ENCODE results near the gene CLDN5. TPM values are rescaled to one million over a fixed set of nuclear protein-coding genes. Genes with fewer than 3 reads are reported as not detected.
A peak's percentile ranks its signal among the peaks of the same experiment; 100 is the strongest.

The CLDN5 gene
- total and polyA plus RNA-seq, 8 donors = 13.1 to 67.7 (median 45.2) TPM

GRCh38 chr22:19499880-19500242 lies 24.3 kb downstream of the CLDN5 start:
- Histone ChIP-seq H3K4me3 (no peak overlapping the region), H3K9me3 (no peaks in the 10 kb centered on the region), H3K27me3 (no peaks in the 10 kb centered on the region), H3K36me3 (no peaks in the 10 kb centered on the region), H3K4me1 (no peaks in the 10 kb centered on the region), H3K27ac (no peak overlapping the region)
- WGBS, 5 donors = 94 to 99% (median 95%) methylated on average over 4 of the region's 4 CpGs
- DNase-seq = no peak
- intact Hi-C loops (cut with DNase I; ENCODE audit: low total_unique reads) = loop anchor here (5.0 kb wide), 1 partner anchor 132 kb away; no protein-coding TSS in a partner anchor
- TF ChIP-seq POLR2A (IDR thresholded peaks at IDR 0.05) = no peak
- TF ChIP-seq POLR2AphosphoS5 (IDR thresholded peaks at IDR 0.05) = no peak
- no peak for TF ChIP-seq EP300 (IDR thresholded peaks at IDR 0.05)
- no peak for TF ChIP-seq CTCF (IDR thresholded peaks at IDR 0.05)

- Histone ChIP-seq H3K36me3 (no peaks in the 10 kb centered on the region), H3K27ac (no peak overlapping the region), H3K27me3 (no peaks in the 10 kb centered on the region), H3K9me3 (no peaks in the 10 kb centered on the region), H3K4me1 (no peaks in the 10 kb centered on the region), H3K4me3 (no peak overlapping the region)
- TF ChIP-seq POLR2AphosphoS5 (IDR thresholded peaks at IDR 0.05) (no peak), CTCF (IDR thresholded peaks at IDR 0.05) (no peak), EP300 (IDR thresholded peaks at IDR 0.05) (no peak), POLR2A (IDR thresholded peaks at IDR 0.05) (no peak)
- no peak for DNase-seq
- WGBS, 5 donors = 89 to 99% (median 97%) methylated on average over 3 to 7 of the region's 7 CpGs
- intact Hi-C loops (cut with DNase I; ENCODE audit: low total_unique reads) = loop anchor here (5.0 kb wide), 1 partner anchor 133 kb away; no protein-coding TSS in a partner anchor
Measured at GRCh38 chr22:19499236-19499879, 24.9 kb downstream of the CLDN5 start.

- H3K27me3 ChIP-seq = no peaks in the 10 kb centered on the region
- no peaks in the 10 kb centered on the region for H3K36me3 ChIP-seq
- intact Hi-C loops (cut with DNase I; ENCODE audit: low total_unique reads) = loop anchor here (5.0 kb wide), 1 partner anchor 133 kb away; no protein-coding TSS in a partner anchor
- H3K4me3 ChIP-seq = no peak overlapping the region
- 92 to 100% (median 94%) methylated on average over 3 of the region's 3 CpGs for WGBS, 5 donors
- no peaks in the 10 kb centered on the region for H3K9me3 ChIP-seq
- no peaks in the 10 kb centered on the region for H3K4me1 ChIP-seq
- no peak for DNase-seq
- TF ChIP-seq POLR2AphosphoS5 (IDR thresholded peaks at IDR 0.05) (no peak), POLR2A (IDR thresholded peaks at IDR 0.05) (no peak), CTCF (IDR thresholded peaks at IDR 0.05) (no peak), EP300 (IDR thresholded peaks at IDR 0.05) (no peak)
- no peak overlapping the region for H3K27ac ChIP-seq
Measured at GRCh38 chr22:19498866-19499190, 25.4 kb downstream of the CLDN5 start.

GRCh38 chr22:19498154-19498865 lies 25.9 kb downstream of the CLDN5 start:
- no peaks in the 10 kb centered on the region for H3K36me3 ChIP-seq
- no peak for TF ChIP-seq EP300 (IDR thresholded peaks at IDR 0.05)
- DNase-seq = no peak
- no peaks in the 10 kb centered on the region for H3K9me3 ChIP-seq
- H3K4me1 ChIP-seq = no peaks in the 10 kb centered on the region
- H3K27me3 ChIP-seq = no peaks in the 10 kb centered on the region
- intact Hi-C loops (cut with DNase I; ENCODE audit: low total_unique reads) = loop anchor here (5.0 kb wide), 1 partner anchor 134 kb away; no protein-coding TSS in a partner anchor
- no peak overlapping the region for H3K4me3 ChIP-seq
- 94 to 99% (median 96%) methylated on average over 6 to 7 of the region's 7 CpGs for WGBS, 5 donors
- H3K27ac ChIP-seq = no peak overlapping the region

GRCh38 chr22:19497245-19497644 lies 27.0 kb downstream of the CLDN5 start:
- DNase-seq = peak in 1 of 2 donors; percentile 40
- TF ChIP-seq EP300 (IDR thresholded peaks at IDR 0.05) (no peak), POLR2AphosphoS5 (IDR thresholded peaks at IDR 0.05) (no peak), CTCF (IDR thresholded peaks at IDR 0.05) (no peak), POLR2A (IDR thresholded peaks at IDR 0.05) (no peak)
- Histone ChIP-seq H3K4me3 (no peak overlapping the region), H3K4me1 (no peaks in the 10 kb centered on the region), H3K36me3 (no peaks in the 10 kb centered on the region), H3K27me3 (no peaks in the 10 kb centered on the region), H3K9me3 (no peaks in the 10 kb centered on the region), H3K27ac (no peak overlapping the region)
- intact Hi-C loops (cut with DNase I; ENCODE audit: low total_unique reads) = loop anchor here (5.0 kb wide), 1 partner anchor 135 kb away; no protein-coding TSS in a partner anchor
- 35 to 59% (median 50%) methylated on average over 3 of the region's 3 CpGs for WGBS, 5 donors

Measured in stomach (tissue), 9 donors.